ENCODE data around the gene USP15. TPM values are rescaled to one million over a fixed set of nuclear protein-coding genes. Genes with fewer than 3 reads are reported as not detected.
A peak's percentile ranks its signal among the peaks of the same experiment; 100 is the strongest.

USP15 gene
- polyA plus RNA-seq, 1 experiment = 21.9 TPM

- ChIA-PET CTCF (no interaction called here), POLR2A (no interaction called here)
- TF ChIP-seq CTCF (IDR thresholded peaks at IDR 0.05; ENCODE audit: insufficient read depth, low read depth, low read length) = no peak
- no peak overlapping the region for H3K4me3 ChIP-seq (ENCODE audit: low read depth, low read length)
- H3K36me3 ChIP-seq (ENCODE audit: control insufficient read depth, insufficient read depth, low read length) = peaks cover 6% of the 10 kb centered on the region
- no peak for DNase-seq (ENCODE audit: low read depth)
- no peaks in the 10 kb centered on the region for H3K27me3 ChIP-seq (ENCODE audit: control insufficient read depth, insufficient read depth, low read length)
Observed at GRCh38 chr12:62345667-62346066, 85.5 kb downstream of the USP15 start.

GRCh38 chr12:62346817-62347216 lies 86.6 kb downstream of the USP15 start:
- no peak for DNase-seq (ENCODE audit: low read depth)
- H3K4me3 ChIP-seq (ENCODE audit: low read depth, low read length) = no peak overlapping the region
- CTCF ChIA-PET = no interaction called here
- TF ChIP-seq CTCF (IDR thresholded peaks at IDR 0.05; ENCODE audit: insufficient read depth, low read depth, low read length) = no peak
- POLR2A ChIA-PET = no interaction called here
- H3K27me3 ChIP-seq (ENCODE audit: control insufficient read depth, insufficient read depth, low read length) = no peaks in the 10 kb centered on the region
- peaks cover 6% of the 10 kb centered on the region for H3K36me3 ChIP-seq (ENCODE audit: control insufficient read depth, insufficient read depth, low read length)

- Histone ChIP-seq H3K36me3 (ENCODE audit: control insufficient read depth, insufficient read depth, low read length) (peaks cover 5% of the 10 kb centered on the region), H3K27me3 (ENCODE audit: control insufficient read depth, insufficient read depth, low read length) (no peaks in the 10 kb centered on the region), H3K4me3 (ENCODE audit: low read depth, low read length) (no peak overlapping the region)
- ChIA-PET CTCF (no interaction called here), POLR2A (no interaction called here)
- peak; percentile 31 for DNase-seq (ENCODE audit: low read depth)
- TF ChIP-seq CTCF (IDR thresholded peaks at IDR 0.05; ENCODE audit: insufficient read depth, low read depth, low read length) = no peak
Observed at GRCh38 chr12:62347922-62348650, 87.9 kb downstream of the USP15 start.

GRCh38 chr12:62350554-62350953 lies 90.3 kb downstream of the USP15 start:
- H3K36me3 ChIP-seq (ENCODE audit: control insufficient read depth, insufficient read depth, low read length) = no peaks in the 10 kb centered on the region
- no peak for TF ChIP-seq CTCF (IDR thresholded peaks at IDR 0.05; ENCODE audit: insufficient read depth, low read depth, low read length)
- no peak for DNase-seq (ENCODE audit: low read depth)
- H3K27me3 ChIP-seq (ENCODE audit: control insufficient read depth, insufficient read depth, low read length) = no peaks in the 10 kb centered on the region
- CTCF ChIA-PET = no interaction called here
- POLR2A ChIA-PET = no interaction called here
- no peak overlapping the region for H3K4me3 ChIP-seq (ENCODE audit: low read depth, low read length)

GRCh38 chr12:62351326-62351725 lies 91.1 kb downstream of the USP15 start:
- ChIA-PET POLR2A (no interaction called here), CTCF (interaction anchor here (0.6 kb wide), 1 partner anchor 631 kb away, joined by 3 read pairs; no protein-coding TSS in a partner anchor)
- Histone ChIP-seq H3K4me3 (ENCODE audit: low read depth, low read length) (no peak overlapping the region), H3K36me3 (ENCODE audit: control insufficient read depth, insufficient read depth, low read length) (no peaks in the 10 kb centered on the region), H3K27me3 (ENCODE audit: control insufficient read depth, insufficient read depth, low read length) (no peaks in the 10 kb centered on the region)
- TF ChIP-seq CTCF (IDR thresholded peaks at IDR 0.05; ENCODE audit: insufficient read depth, low read depth, low read length) = no peak
- DNase-seq (ENCODE audit: low read depth) = no peak
